NCI-H446 (cell line): Measurements from ENCODE around the gene NPC1.

Experiments
- DNase-seq, 2 experiments: peaks; one replicate each; lab custom pipeline; 2025; lab: John Stamatoyannopoulos, UW

Gene NPC1

GRCh38 chr18:23548275-23548674 lies 38.0 kb downstream of the NPC1 start:
- DNase-seq: no peak

- no peak for DNase-seq
Measured at GRCh38 chr18:23547846-23548245, 38.5 kb downstream of the NPC1 start.

GRCh38 chr18:23547306-23547705 lies 39.0 kb downstream of the NPC1 start:
- no peak for DNase-seq

- no peak for DNase-seq
Measured at GRCh38 chr18:23545247-23545789, 41.0 kb downstream of the NPC1 start.

GRCh38 chr18:23542461-23542860 lies 43.8 kb downstream of the NPC1 start:
- DNase-seq: no peak

GRCh38 chr18:23541349-23542093 lies 44.8 kb downstream of the NPC1 start:
- no peak for DNase-seq

- no peak for DNase-seq
Measured at GRCh38 chr18:23540867-23541266, 45.4 kb downstream of the NPC1 start.

- DNase-seq: no peak
Measured at GRCh38 chr18:23539911-23540525, 46.3 kb downstream of the NPC1 start.

GRCh38 chr18:23539296-23539695 lies 47.0 kb downstream of the NPC1 start:
- DNase-seq: no peak

GRCh38 chr18:23538870-23539269 lies 47.4 kb downstream of the NPC1 start:
- DNase-seq: no peak

GRCh38 chr18:23538001-23538400 lies 48.3 kb downstream of the NPC1 start:
- no peak for DNase-seq

- DNase-seq: no peak
Measured at GRCh38 chr18:23537274-23537673, 49.0 kb downstream of the NPC1 start.

- DNase-seq: no peak
Measured at GRCh38 chr18:23536204-23536603, 50.1 kb downstream of the NPC1 start.

- DNase-seq: no peak
Measured at GRCh38 chr18:23534276-23534675, 52.0 kb downstream of the NPC1 start.

- DNase-seq: no peak
Measured at GRCh38 chr18:23532848-23533247, 53.5 kb downstream of the NPC1 start.

- DNase-seq: no peak
Measured at GRCh38 chr18:23531912-23532311, 54.4 kb downstream of the NPC1 start.

- DNase-seq: no peak
Measured at GRCh38 chr18:23530195-23530594, 56.1 kb downstream of the NPC1 start.

- DNase-seq: no peak
Measured at GRCh38 chr18:23529604-23530003, 56.7 kb downstream of the NPC1 start.

GRCh38 chr18:23528580-23529472 lies 57.5 kb downstream of the NPC1 start:
- DNase-seq: no peak

GRCh38 chr18:23526501-23527063 lies 59.7 kb downstream of the NPC1 start:
- no peak for DNase-seq

GRCh38 chr18:23524213-23524707 lies 62.0 kb downstream of the NPC1 start:
- DNase-seq: no peak
